Measurements from ENCODE around the gene CCDC146. TPM values are rescaled to one million over a fixed set of nuclear protein-coding genes. Genes with fewer than 3 reads are reported as not detected.
"Not testable (repeated sequence)": the region's sequence is repeated elsewhere in the genome, so short reads cannot be mapped to it uniquely, and the experiment has no call there.

CCDC146 gene
- total RNA-seq, 1 experiment from 2014 or later, result 1.1 TPM

DNA sequence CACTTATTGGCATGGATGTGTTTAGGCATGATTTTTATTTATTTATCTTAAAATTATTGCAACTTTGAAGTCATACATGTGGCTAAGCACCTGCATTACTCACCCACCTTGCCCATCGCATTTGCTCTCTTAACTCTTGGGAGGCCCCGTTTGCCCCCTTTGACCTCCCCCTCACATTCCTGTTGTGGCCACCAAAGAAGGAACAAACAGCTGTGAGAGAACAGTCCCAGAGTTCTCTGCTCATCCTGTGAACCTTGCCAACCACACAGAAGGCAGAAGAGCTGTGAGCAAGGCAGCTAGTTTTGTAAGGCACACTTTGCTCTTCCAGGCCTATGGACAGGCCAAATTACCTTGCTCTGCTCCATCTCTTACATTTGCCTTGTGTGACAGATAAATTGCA lies 100.8 kb downstream of the CCDC146 start (continued):
- TF ChIP-seq ZBTB43 (CRISPR knock-in tag; IDR thresholded peaks at IDR 0.05), result no peak
- TF ChIP-seq NFE2L1 (CRISPR knock-in tag; IDR thresholded peaks at IDR 0.05), result no peak
- TF ChIP-seq HMGXB4 (CRISPR knock-in tag; IDR thresholded peaks at IDR 0.05), result no peak
- TF ChIP-seq ZNF232 (CRISPR knock-in tag; IDR thresholded peaks at IDR 0.05), result no peak
- no peak for TF ChIP-seq NFYB (CRISPR knock-in tag; conservative IDR thresholded peaks at IDR 0.05; ENCODE audit: low read depth)
- TF ChIP-seq ZNF423 (CRISPR knock-in tag; IDR thresholded peaks at IDR 0.05), result no peak
- no peak for TF ChIP-seq ATF6 (CRISPR knock-in tag; IDR thresholded peaks at IDR 0.05)

DNA sequence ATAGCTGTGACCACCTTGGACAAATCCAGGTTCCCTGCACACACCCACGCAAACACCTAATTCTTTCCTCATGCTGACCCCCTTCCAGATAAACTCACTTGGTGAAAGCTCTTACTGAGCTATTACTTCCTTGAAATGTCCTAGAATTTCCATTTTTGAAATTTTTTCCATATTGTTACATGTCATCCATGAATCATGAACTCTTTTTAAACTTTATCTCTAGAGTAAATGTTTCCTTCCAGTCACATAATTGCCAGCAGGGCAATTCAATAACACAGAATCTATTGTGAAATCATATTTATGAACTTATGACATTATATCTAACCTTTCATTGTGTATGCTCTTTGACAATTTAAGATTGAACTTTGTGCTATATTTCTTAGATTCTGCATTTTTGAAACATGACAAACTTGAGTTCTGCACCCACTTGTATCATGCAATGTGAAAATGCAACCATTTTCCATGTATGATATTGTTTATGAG lies 104.0 kb downstream of the CCDC146 start:
- peaks cover 3% of the 10 kb centered on the region; the same call in 1 of the 2 replicates for H3K36me3 Mint-ChIP-seq
- POLR2A ChIA-PET, result no interaction called here
- TF ChIP-seq USF2 (CRISPR knock-in tag; IDR thresholded peaks at IDR 0.05), result no peak
- TF ChIP-seq HMGXB4 (CRISPR knock-in tag; IDR thresholded peaks at IDR 0.05), result no peak
- no peak for TF ChIP-seq KAT7 (CRISPR knock-in tag; IDR thresholded peaks at IDR 0.05; ENCODE audit: borderline replicate concordance)
- peaks cover 3% of the 10 kb centered on the region; the same call in 1 of the 2 replicates for H3K4me1 Mint-ChIP-seq
- ATAC-seq, result no peak
- DNase-seq (ENCODE audit: low spot score), result no peak
- no peak overlapping the region for H3K4me3 Mint-ChIP-seq
- H3K27ac Mint-ChIP-seq, result no peak overlapping the region
- H3K27me3 Mint-ChIP-seq (ENCODE audit: low read depth), result no peaks in the 10 kb centered on the region
- CTCF ChIA-PET, result interaction anchor here (1.1 kb wide), 1 partner anchor 106 kb away, joined by 7 read pairs; no protein-coding TSS in a partner anchor
- H3K9me3 Mint-ChIP-seq, result peaks cover 31% of the 10 kb centered on the region

GRCh38 chr7:77228795-77229194 lies 106.4 kb downstream of the CCDC146 start:
- H3K36me3 Mint-ChIP-seq; ATAC-seq; POLR2A ChIA-PET; DNase-seq (ENCODE audit: low spot score); CTCF ChIA-PET; H3K4me3 Mint-ChIP-seq; H3K4me1 Mint-ChIP-seq; H3K27me3 Mint-ChIP-seq (ENCODE audit: low read depth); H3K27ac Mint-ChIP-seq: not testable (repeated sequence)
- H3K9me3 Mint-ChIP-seq, result peaks cover 23% of the 10 kb centered on the region

GRCh38 chr7:77232467-77232866 lies 110.1 kb downstream of the CCDC146 start:
- H3K36me3 Mint-ChIP-seq, result no peaks in the 10 kb centered on the region
- H3K27ac Mint-ChIP-seq, result no peak overlapping the region
- TF ChIP-seq ARID4B (CRISPR knock-in tag; IDR thresholded peaks at IDR 0.05; ENCODE audit: borderline replicate concordance), result no peak
- TF ChIP-seq, protein P1, sequence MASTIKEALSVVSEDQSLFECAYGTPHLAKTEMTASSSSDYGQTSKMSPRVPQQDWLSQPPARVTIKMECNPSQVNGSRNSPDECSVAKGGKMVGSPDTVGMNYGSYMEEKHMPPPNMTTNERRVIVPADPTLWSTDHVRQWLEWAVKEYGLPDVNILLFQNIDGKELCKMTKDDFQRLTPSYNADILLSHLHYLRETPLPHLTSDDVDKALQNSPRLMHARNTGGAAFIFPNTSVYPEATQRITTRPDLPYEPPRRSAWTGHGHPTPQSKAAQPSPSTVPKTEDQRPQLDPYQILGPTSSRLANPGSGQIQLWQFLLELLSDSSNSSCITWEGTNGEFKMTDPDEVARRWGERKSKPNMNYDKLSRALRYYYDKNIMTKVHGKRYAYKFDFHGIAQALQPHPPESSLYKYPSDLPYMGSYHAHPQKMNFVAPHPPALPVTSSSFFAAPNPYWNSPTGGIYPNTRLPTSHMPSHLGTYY (CRISPR knock-in tag; IDR thresholded peaks at IDR 0.05), result no peak
- TF ChIP-seq PRRX2 (CRISPR knock-in tag; IDR thresholded peaks at IDR 0.05), result no peak
- TF ChIP-seq, protein P2, sequence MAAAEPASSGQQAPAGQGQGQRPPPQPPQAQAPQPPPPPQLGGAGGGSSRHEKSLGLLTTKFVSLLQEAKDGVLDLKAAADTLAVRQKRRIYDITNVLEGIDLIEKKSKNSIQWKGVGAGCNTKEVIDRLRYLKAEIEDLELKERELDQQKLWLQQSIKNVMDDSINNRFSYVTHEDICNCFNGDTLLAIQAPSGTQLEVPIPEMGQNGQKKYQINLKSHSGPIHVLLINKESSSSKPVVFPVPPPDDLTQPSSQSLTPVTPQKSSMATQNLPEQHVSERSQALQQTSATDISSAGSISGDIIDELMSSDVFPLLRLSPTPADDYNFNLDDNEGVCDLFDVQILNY (CRISPR knock-in tag; IDR thresholded peaks at IDR 0.05), result no peak
- TF ChIP-seq OVOL2 (CRISPR knock-in tag; IDR thresholded peaks at IDR 0.05; ENCODE audit: borderline replicate concordance), result no peak
- no peak for TF ChIP-seq ZNF416 (CRISPR knock-in tag; IDR thresholded peaks at IDR 0.05)

More at GRCh38 chr7:77232467-77232866, 110.1 kb downstream of the CCDC146 start:
- Mint-ChIP-seq H3K4me3 (no peak overlapping the region), H3K27me3 (ENCODE audit: low read depth) (no peaks in the 10 kb centered on the region), H3K4me1 (peaks cover 4% of the 10 kb centered on the region), H3K9me3 (peaks cover 12% of the 10 kb centered on the region)
- ChIA-PET POLR2A (no interaction called here), CTCF (interaction anchor here (1.4 to 2.1 kb wide), 2 partner anchors 15 to 99 kb away, joined by 4 to 8 read pairs; no protein-coding TSS in a partner anchor)
- DNase-seq (ENCODE audit: low spot score), result no peak
- ATAC-seq, result no peak; the same call in 1 of the 2 replicates

Data from WTC11 (cell line).